HG02943 (cell line): ENCODE results near the gene CCDC116.
"Not testable (repeated sequence)": the region's sequence is repeated elsewhere in the genome, so short reads cannot be mapped to it uniquely, and the experiment has no call there.

ENCODE experiments used
- ATAC-seq: cut with Tn5 transposase; IDR thresholded peaks from one replicate; pipeline ENCODE4 v1.9.1; 2021; ENCODE audit warnings: mild to moderate bottlenecking, low read depth, moderate library complexity; ENCODE audit not compliant: unreplicated experiment

Gene CCDC116

GRCh38 chr22:21605887-21606564 lies 26.5 kb upstream of the CCDC116 start:
- ATAC-seq = no peak

GRCh38 chr22:21606775-21607174 lies 25.8 kb upstream of the CCDC116 start:
- ATAC-seq = no peak

DNA sequence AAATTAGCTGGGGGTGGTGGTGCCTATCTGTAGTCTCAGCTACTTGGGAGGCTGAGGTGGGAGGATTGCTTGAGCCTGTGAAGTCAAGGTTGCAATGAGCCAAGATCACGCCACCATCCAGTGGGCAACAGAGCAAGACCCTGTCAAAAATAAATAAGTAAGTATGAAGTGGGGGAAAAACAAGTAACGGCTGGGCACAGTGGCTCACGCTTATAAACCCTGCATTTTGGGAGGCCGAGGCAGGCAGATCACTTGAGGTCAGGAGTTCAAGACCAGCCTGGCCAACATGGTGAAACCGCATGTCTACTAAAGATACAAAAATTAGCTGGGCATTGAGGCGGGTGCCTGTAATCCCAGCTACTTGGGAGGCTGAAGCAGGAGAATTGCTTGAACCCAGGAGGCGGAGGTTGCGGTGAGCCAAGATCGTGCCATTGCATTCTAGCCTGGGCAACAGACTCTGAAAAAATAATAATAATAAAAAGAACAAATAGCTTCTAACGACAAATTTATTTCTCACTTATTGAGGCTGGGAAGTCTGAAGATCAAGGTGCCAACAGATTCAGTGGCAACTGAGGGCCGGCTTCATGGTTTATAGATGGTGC lies 22.9 kb upstream of the CCDC116 start:
- ATAC-seq = not testable (repeated sequence)

DNA sequence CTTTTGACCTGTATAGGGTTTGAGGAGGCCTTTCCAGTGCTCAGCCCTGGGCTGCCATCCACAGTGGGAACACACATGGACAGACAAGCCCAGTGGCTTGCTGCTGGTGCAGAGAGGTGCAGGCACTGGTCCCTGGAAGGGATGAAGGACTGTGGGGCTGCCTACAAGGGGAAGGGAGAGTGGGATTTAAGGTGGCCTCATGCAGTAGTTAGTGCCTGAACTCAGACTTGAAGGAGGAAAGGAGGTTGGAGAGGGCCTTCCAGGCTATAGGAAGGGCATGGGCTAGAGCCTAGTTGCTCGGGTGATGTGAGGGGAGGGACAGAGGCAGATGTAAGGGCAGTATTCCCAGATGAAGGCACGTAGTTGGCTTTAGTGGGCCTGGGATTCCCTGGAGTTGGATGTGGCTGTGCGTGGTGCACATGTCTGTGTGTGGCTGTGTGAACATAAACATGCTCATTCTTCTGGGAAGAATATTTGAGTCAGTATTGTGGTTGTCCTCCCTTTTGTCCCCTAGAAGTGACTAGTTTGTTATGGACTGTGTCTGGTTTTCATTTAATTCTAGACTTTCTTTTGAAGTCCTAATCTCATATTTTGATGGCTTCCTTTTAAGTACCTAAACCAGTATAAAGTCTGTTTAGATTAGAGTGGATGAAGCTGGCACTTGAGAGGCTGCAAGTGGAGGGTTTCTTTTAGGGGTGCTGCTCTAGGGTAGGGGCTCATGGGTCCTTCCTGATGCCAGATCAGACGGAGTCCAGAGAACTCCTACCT lies 21.2 kb upstream of the CCDC116 start:
- no peak for ATAC-seq

- no peak for ATAC-seq
These were observed 19.7 kb upstream of the CCDC116 start for GRCh38 chr22:21612858-21613257.

DNA sequence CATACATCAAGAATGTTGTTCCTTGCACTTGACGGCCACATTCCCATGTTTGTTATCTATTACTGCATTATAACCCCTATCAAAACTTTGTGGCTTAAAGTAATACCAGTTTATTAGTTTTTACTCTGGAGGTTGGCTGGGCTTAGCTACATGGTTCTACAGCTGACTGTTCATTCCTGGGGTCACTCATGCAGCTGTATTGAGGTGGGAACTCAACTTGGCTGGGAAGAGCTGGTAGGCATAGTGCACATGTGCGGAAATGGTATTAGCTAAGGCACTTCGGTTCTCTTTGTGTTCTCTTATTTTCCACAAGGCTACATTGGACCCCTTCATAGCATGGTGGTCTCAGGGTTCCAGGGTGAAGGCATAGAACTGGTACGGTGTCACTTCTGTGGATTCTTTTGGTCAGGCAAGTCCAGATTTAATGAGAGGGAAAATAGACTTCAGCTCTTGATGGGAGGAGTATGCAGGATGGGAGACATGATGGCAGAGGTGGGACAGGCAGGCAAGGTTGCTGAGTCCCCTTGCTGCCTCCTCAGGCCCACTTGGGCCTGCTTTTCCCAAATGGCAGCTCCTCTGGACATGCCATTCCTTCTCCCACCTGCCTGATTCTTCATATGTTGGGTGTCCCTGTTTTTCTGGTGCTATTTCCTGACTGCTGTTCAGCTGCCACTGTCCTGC lies 18.9 kb upstream of the CCDC116 start:
- no peak for ATAC-seq

GRCh38 chr22:21615731-21616130 lies 16.8 kb upstream of the CCDC116 start:
- no peak for ATAC-seq

GRCh38 chr22:21617337-21617736 lies 15.2 kb upstream of the CCDC116 start:
- ATAC-seq = not testable (repeated sequence)

DNA sequence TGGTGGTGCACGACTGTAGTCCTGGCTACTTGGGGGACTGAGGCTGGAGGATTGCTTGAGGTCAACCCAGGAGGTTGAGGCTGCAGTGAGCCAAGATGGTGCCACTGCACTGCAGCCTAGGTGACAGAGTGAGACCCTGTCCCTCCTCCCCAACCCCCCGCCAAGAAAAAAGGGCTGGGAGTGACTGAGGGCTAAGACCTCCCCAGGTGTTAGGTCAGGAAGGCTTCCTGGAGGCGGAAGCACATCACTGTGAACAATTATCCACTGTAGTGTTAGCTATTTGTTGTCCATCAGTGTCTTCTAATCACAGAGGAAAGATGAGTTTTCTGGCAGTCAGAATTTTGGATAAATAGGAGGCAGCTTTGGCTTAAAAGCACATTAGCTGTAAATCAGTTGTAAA lies 11.5 kb upstream of the CCDC116 start:
- no peak for ATAC-seq

DNA sequence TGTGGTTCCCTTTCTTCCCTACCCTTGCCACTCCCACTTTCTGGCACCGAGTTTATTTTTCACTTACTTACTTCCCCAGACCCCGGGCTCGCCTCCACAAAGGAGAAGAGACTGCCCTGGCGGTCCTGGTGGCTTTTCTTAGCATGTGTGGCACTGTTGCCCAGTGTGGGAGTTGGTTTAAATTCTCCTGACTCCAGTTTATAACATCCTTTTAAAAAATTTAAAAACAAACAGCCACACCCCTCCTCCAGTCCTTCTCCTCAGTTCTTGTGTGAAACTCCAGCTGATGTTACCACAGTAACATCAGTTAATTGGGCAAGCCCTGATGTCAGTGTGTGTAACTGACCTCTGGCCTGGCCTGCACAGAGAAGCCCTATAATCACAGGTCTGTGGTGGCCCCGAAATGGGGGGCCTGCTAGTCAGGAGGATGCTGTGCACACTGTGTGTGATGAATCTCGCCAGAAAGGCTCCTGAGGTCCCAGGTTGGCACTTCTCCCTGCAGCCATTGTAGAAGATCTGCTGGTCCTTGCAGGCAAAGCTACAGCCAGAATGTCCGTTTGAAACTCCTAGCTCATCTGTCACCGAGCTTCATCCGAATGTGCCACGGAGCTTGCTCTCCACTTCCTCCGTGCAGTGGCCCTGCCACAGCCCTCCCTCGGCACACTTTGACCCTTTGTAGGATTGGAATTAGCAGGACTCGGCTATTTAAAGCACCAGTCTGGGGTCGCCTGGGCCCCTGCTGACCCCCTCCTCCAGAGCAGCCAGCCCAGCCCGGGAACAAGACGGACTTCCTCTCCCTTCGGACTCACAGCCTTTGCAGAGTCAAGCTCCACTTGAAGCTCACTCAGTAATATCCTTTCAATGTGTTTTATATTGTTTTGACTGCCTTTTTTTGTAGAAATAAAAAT lies 10.3 kb upstream of the CCDC116 start:
- ATAC-seq = no peak

DNA sequence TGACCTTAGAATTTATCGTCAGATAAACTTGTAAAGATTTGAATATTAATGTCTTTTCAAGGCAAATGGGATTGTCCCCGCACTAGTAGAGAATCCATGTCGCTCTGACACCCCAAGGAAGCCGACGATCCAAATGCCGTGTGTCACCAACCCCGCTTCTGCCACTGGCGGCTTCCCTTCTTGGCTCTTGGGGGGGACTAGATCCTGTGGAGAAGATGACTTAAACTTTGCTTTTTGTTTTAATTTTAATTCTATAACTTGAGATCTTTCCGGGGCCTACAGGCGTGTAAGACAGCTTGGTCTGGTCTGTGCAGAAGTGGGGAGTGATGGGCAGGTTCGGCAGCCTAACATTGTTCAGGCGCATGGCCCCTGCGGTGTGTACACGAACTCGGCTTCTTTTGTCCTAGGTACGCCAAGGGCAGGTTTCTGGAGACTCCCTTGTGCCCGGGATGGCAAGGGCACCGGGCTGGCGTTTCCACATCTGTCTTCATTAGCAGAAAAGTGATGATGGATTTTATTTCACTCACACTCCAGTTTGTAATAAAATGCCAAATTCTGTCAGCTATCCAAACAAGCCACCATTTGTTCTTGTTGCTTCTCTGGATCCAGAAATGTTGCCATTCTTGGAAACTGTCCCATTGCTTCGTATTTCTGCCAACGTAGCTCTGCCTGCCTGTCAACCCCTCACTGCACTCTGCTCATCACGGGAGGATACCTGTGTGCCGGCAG lies 9.5 kb upstream of the CCDC116 start:
- no peak for ATAC-seq

- ATAC-seq = no peak
These were observed 9.0 kb upstream of the CCDC116 start for GRCh38 chr22:21623648-21623970.

DNA sequence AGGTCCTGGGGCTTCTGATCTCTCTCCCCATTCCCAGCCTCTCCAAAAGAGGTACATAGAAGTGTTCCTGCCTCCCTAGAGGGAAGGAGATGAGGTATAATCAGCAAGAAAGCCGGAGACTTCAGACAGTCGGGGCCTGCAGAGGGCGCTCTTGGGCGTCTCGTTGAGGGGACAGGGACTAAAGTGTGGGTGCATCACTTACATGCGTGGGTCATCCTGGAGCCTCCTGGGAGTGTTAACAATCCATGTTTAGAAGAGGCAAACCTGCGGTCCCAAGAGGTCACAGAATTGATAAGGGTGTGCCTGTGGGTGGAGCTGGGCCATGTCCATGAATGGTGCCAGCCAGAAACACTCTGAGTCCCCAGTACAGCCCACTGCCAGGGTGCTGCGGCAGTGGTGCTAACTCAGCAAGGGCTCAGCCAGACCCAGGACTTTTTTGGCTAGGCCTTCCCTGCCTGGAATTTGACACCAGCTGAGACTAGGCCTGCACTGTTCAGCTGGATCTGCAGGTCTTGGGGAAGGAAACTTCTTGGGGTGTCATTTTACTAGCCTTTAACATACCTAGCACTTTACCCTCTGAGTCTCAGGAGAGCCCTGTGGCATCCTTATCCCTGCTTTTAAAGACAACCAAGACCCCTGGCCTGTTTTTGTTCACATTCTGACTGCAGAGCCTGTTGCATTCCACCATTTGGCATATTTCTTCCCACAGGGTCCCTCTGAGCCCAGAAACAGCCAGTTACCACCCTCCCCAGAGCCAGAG lies 8.3 kb upstream of the CCDC116 start:
- ATAC-seq = no peak

DNA sequence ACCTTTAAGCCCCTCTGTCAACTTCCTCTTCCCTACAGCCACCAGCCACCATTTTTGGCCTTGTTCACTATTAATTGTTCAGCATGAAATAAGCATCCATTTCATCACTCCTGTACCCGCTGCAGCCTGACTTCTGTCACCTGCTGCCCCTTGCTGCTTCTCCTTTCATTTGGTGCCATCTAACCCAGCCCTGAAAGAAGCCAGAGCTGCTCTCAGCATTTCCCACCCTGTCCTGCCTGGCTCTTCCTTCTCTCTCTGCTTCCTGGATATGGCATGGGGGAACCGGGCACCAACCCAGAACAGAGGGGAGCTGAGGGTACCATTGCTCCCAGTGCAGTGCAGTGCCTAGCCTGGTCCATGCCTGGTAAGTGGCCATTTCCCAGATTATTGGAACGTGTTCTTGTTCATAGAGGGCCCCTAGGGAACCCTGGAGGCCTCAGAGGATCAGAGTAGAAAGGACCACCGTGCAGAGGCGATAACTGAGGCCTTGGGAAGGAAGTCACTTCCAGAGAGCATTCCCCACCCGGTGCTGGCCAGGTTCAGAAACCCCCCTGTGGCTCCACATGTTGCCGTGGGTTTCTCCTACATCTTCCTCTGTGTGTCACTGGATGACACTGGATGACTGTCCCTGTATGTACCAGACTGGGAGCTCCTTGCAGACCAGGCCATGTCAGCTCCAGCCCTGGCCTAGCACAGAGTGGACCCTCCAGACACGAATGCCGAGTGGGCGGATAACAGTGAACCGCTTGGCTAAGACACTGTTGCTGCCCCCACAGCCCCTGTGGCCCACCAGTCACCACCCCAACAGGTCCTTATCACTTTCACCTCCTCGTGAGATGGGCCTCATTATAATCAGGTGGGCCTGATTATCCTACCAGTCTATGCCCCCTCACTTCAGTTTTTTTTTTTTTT lies 7.4 kb upstream of the CCDC116 start:
- no peak for ATAC-seq

DNA sequence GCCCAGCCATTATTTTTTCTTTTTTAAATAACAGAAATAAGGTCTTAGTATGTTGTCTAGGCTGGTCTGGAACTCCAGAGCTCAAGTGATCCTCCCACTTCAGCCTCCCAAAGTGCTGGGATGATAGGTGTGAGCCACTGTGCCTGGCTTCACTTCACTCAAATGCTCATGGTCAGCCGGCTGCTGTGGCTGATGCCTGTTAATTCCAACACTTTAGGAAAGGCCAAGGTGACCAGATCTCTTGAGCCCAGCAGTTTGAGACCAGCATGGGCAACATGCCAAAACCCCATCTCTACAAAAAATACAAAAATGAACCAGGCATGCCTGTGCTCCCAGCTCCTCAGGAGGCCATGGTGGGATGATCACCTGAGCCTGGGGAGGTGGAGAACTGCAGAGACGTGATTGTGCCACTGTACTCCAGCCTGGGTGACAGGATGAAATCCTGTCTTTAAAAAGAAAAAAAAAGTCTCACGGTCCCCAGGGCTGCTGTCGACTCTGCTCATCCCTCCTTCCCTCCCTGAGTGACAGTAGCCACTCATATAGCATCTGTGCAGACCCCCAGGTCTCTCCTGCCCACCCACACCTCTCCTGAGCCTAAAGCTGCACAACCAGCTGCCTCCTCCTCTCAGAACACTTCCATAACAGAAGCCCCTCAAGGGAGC lies 6.4 kb upstream of the CCDC116 start:
- no peak for ATAC-seq

- ATAC-seq = no peak
These were observed 5.7 kb upstream of the CCDC116 start for GRCh38 chr22:21626735-21627469.
